GM18909 (cell line): ENCODE measurements around the gene E2F6.

Experiments
- ATAC-seq: cut with Tn5 transposase; IDR thresholded peaks from one replicate; pipeline ENCODE4 v1.9.1; 2021; ENCODE audit warnings: mild to moderate bottlenecking; ENCODE audit not compliant: unreplicated experiment, poor library complexity

Gene E2F6

GRCh38 chr2:11465485-11466306 is at the start of gene E2F6:
Gene E2F6 (minus strand): TSS chr2:11466161. CDS start chr2:11465879, 282 bp downstream.
- peak; percentile 73 for ATAC-seq

GRCh38 chr2:11515490-11515981 is 49.6 kb upstream of the E2F6 start:
- no peak for ATAC-seq

GRCh38 chr2:11514904-11515303 is 48.9 kb upstream of the E2F6 start:
- no peak for ATAC-seq

GRCh38 chr2:11514081-11514730 is 48.2 kb upstream of the E2F6 start:
- ATAC-seq = no peak

- ATAC-seq = no peak
These were observed 47.4 kb upstream of the E2F6 start for GRCh38 chr2:11513319-11513718.

GRCh38 chr2:11512431-11512830 is 46.5 kb upstream of the E2F6 start:
- ATAC-seq = no peak

- no peak for ATAC-seq
These were observed 43.8 kb upstream of the E2F6 start for GRCh38 chr2:11509657-11510360.

- ATAC-seq = no peak
These were observed 42.3 kb upstream of the E2F6 start for GRCh38 chr2:11508279-11508678.

GRCh38 chr2:11507517-11507916 is 41.6 kb upstream of the E2F6 start:
- ATAC-seq = no peak

GRCh38 chr2:11506611-11506969 is 40.6 kb upstream of the E2F6 start:
- no peak for ATAC-seq

GRCh38 chr2:11505652-11506610 is 40.0 kb upstream of the E2F6 start:
- no peak for ATAC-seq

- ATAC-seq = no peak
These were observed 37.5 kb upstream of the E2F6 start for GRCh38 chr2:11503354-11503927.

GRCh38 chr2:11502740-11503292 is 36.9 kb upstream of the E2F6 start:
- ATAC-seq = no peak

GRCh38 chr2:11500702-11501303 is 34.8 kb upstream of the E2F6 start:
- no peak for ATAC-seq

GRCh38 chr2:11499081-11499743 is 33.3 kb upstream of the E2F6 start:
- ATAC-seq = no peak

GRCh38 chr2:11498543-11499034 is 32.6 kb upstream of the E2F6 start:
- ATAC-seq = peak; percentile 88

GRCh38 chr2:11495844-11496681 is 30.1 kb upstream of the E2F6 start:
- no peak for ATAC-seq
